Measurements from ENCODE around the gene UNC93A.
"Not testable (repeated sequence)": the region's sequence is repeated elsewhere in the genome, so short reads cannot be mapped to it uniquely, and the experiment has no call there.

Gene UNC93A

DNA sequence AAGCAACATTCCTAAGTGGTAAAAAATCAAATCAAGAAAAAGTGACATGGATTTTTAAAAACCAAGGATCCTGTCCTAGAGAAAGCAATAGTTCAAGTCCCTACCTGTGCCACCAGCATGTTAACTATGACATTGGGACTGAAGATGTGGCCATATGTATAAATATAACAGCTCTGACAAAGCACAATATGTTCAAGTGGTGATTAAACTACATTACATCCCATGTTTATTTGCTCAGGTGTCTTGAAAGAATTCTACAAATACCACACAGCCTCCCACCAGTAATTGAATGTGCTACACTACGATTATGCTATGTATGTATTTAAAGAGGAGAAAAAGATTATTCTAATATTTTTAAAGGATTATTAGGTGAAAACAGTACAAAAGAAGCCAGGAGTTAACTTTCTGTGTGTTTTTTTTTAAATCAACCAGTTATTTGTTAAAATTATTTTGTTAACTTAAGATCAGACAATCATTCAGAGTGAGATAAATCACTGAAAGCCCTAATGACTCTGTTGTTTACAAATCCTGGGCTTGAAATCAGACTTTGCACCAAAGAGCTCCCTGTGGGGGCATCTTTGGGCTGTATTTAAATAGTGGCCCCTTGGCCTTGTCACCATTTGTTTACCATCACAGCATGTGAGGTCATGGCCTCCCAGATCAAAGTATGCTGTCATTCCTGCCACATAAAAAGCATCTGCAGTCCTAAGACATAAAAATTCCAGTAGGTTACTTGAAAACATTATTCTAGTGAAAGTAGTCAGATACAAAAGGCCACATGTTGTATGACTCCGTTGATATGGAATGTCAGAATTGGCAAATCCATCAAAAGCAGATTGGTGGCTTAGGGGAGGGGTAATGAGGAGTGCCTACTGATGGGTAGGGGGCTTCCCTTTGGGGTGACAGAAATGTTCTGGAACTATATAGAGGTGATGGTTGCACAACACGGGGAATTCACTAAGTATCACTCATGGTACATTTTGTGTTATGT lies 50.8 kb downstream of the UNC93A start:
- no peak for DNase-seq

DNA sequence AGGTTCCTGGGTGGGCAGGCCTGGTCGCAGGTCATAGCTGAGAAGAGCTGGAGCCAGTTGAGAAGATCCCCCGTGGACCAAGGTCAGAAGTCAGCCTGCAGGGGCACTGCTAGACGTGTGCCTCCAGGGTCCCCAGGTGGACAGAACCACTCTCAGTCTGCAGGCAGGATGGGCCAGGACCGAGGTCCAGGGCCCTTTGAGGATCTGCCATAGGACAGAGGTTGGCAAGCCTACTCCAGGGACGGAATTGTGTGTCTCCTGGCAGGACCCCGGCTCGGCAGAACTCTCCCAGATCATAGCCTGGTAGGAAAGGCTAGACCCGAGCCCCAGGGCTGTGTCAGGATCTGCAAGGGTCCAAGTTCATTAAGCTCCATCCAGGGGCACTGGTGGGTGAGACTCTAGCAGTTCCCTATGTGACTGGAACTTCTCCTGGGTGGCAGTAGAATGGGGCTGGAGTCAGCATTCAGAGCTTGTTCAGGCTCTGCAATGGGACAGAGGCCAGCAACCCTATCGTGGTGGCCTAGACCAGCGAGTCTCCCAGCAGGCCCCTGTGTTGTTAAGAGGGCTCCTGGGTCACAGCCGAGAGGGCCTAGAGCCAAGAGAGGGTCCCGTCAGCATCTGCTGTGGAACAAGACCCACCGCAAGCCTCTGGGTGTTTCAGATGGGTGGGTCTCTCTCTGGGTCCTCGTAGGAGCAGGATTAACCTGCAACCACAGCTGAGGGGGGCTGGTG lies 51.9 kb downstream of the UNC93A start:
- no peak for DNase-seq

DNA sequence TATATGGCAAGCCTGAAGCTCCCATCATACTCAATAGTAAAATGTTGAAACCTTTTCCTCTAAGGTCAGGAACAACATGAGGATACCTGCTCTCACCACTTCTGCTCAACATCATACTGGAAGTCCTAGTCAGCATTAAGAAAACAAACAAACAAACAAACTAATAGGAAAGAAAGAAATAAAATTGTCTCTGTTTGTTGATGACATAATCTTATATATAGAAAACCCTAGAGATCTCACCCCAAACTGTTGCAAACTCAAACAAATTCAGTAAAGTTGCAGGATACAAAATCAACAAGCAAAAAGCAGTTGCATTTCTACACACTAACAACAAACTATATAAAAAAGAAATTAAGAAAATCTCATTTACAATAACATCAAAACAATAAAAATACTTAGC lies 54.2 kb downstream of the UNC93A start:
- DNase-seq: no peak

DNA sequence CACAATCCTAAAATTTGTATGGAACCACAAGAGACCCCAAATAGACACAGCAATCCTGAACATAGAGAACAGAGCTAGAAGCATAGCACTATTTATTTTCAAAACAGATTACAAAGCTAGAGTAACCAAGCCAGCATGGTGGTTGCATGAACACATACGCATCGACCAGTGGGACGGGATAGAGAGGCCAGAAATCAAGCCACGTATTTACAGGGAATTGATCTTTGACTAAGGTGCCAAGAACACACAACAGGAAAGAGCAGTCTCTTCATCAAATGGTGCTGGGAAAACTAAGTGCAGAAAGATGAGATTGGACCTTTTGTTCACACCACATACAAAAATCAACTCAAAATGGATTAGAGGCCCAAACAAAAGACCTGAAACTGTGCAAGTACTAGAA lies 54.8 kb downstream of the UNC93A start:
- DNase-seq: no peak

DNA sequence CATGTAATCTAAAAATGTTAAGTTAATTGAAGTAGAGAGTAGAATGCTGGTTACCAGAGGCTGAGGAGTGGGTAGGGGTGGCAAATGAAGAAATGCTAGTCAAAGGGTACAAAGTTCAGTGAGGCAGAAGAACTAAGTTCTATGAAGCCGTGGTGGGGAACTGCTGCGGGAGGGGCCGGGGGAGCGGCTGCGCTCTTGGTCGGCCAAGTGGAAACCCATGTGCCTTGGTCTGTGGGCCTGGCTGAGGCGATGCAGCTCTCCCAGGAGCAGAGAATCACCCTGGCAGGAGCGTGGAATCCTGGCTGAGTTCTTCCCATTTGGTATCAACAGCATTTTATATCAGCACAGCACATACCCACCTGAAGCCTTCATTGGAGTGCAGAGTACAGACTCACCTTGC lies 56.1 kb downstream of the UNC93A start:
- DNase-seq: no peak

DNA sequence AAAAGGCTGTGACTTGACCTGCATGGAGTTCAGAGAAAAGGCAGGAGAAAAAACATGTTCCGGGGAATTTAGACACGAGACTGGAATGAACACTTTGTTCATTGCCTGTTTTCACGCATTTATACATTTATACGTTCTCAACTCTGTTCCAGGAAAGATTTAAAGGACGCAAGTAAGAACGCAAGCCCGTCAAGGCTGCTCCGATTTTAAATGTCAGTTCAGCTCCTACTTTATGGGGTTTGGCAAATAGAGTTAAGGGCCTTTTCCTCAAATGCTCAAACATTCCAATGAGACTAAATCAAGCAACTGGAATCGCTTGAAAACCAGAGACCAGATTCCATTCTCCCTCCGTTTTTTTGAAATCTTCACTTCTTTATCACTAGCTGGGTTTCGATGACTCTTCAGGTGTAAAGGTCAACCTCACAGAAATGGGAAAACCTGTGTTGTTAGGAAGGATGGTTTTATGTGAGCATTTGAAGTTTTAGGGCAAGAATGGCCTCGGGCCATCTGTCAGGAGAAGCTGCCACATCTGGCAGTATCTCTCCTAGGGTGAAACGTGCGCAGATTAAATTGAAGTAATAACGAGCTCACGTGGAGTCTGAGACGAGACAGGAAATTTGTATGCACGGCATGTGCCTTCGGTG lies 58.6 kb downstream of the UNC93A start:
- DNase-seq: peak; percentile 42

DNA sequence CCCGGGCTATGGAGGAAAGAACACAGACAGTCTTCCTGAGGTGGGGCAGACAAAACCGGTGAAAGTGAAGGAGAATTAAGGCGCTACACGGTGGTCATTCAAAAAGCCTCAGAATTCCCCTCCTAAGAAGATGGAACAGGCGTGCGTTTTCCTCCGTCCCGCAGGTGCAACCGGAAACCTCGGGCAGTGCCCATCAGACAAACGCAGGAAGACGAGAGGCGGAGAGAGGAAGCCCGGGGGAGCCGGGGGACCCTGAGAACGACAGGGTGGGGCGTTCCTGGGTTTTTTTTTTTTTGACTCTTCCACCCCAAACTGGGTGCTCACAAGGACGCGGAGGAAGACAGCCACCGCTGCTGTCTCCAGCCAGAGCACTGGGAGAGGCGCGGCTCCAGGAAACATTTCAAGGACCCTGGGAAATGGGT lies 59.2 kb downstream of the UNC93A start:
- peak; percentile 57 for DNase-seq

DNA sequence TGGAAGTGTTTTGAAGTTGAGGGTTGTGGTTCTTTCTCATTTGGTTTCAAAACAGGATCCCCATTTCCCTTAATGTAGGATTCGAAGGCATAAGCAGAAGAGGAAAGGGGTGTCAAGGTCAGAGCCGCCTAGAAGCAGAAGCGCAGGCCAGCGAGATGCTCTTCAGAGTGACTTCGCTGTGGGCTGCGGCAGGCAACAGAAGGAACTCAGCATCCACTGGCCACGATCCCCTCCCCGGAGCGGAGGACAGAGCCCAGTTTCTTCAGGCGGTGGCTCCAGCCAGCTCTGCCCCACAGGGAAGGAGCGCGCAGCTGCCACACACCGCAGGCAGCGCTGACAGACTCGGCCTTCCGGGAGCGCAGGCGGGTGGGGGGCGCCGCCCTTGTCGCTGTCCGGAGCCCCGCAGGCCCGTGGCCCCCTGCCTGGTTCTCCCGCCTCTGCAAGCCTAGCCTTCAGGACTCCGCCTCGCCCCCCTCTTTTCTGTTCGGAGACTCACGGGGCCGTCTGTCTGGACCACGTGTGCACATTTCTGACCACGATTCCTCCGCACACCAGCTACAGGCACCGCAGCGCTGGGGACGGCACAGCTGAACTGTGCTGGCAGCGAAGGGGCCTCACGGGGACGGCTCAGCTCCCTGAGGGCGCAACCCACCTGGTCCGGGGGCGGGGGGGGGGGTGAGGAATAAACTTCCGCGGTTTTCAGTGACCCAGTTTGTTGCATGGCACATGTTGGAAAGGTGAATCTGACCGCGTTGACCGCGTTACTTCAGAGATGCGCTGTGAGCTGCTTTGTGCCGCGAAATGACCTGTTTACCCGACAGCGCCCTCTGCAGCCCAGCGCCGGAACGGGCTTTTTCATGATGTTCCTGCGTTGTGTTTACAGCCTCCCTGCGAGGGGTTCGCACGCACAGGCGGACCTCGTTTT lies 59.9 kb downstream of the UNC93A start:
- peak; percentile 90 for DNase-seq

DNA sequence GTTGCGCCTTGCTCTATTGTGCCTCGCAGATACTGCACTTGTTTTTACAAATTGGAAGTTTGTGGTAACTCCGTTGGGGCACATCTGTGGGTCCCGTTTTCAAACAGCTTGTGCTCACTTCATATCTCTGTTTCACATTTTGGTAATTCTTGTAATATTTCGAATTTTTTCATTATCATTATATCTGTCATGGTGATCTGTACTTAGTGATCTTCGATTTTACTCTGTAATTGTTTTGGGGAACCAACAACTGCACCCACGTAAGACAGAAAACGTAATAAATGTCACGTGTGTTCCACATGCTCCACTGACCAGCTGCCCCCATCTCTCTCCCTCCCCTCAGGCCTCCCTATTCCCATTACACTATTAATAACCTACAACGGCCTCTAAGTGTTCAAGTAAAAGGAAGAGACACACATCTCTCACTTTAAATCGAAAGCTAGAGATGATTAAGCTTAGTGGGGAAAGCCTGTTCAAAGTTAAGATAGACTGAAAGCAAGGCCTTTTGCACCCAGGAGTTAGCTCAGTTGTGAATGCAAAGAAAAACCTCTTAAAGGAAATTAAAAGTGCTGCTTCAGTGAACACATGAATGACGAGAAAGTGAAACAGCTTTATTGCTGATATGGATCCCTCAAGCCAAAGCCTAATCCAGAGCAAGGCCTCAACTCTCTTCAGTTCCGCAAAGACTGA lies 60.7 kb downstream of the UNC93A start:
- peak; percentile 48 for DNase-seq

DNA sequence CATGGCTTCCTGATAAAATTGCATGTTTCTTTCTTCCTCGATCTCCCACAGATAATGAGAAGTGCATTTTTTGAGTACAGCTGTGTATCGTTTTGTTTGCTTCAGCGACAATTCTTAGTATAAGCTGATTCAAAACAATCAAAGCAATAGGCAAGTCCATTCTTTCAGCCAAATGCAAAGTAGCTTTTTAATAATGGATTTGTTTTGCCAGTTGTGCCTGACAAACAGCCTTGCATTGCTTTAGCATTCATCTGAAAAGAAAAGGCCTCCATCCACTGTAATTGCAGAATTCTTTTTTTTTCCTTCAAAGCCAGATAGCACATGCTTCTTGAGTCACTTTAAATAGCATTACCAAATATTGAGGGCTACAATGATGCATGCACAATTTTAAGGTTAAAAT lies 65.8 kb downstream of the UNC93A start:
- no peak for DNase-seq

DNA sequence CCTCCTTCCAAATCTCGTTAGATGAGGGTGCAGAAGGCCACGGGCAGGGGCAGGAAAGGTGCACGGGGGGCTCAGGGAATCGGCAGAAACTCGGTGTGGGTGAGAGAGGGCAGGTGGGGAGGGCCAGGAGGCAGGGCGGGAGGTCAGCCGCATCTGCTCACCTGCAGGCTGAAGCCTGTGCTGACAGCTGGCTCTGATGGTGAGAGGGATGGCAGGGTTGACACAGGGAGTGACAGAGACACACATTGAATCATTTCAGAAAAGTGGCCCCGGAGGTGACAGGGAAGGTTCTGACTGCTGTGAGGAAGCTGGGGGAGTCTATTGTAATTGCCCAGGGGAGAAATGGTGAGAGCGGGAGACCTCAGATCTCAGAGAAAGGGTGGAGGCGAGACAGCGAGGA lies 67.3 kb downstream of the UNC93A start:
- DNase-seq: not testable (repeated sequence)

DNA sequence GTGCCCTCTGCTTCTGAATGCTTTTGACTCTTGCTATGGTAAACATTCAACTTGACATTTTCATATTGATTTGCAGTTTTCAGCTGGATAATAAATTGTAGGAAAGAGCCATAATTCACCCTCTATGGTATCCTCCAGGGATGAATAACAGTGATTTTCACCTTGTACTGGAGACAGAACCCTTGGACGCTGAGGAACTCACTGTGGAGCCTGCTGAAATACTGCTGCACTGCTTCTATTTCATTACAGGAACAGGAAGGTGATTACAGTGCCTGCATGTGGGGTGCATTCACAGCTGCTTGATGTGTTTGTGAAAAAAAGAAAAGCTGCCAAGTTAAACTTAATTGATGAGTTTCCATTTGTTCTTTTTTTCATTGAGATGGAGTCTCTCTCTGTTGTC lies 70.1 kb downstream of the UNC93A start:
- not testable (repeated sequence) for DNase-seq

Data from right kidney (tissue), 1 donor.